ENCODE data around the gene STKLD1. TPM values are rescaled to one million over a fixed set of nuclear protein-coding genes. Genes with fewer than 3 reads are reported as not detected.

The STKLD1 gene
- total and polyA plus RNA-seq, 9 of the 15 experiments (the other 6 are each of a cell fraction or from before 2014, with no cell fraction given): 0.10 to 0.65 (median 0.33) TPM; not detected in 2

- BruUV-seq (replicated peaks): no TSS peak
- no peaks in the 10 kb centered on the region for H3K9me3 ChIP-seq (replicated peaks; ENCODE audit: control insufficient read depth, insufficient read depth, low read depth, low read length)
- H3K9me1 ChIP-seq (ENCODE audit: control insufficient read depth, insufficient read depth, low read length): peaks cover 9% of the 10 kb centered on the region
- no peak overlapping the region for H3K27ac ChIP-seq (ENCODE audit: extremely low read depth, low read depth, low read length)
- no peak overlapping the region for H3K4me2 ChIP-seq (ENCODE audit: insufficient read depth, low read length)
- peaks cover 26 to 71% of the 10 kb centered on the region in 2 experiments; a peak in 4 of 5 replicates for H3K27me3 ChIP-seq (ENCODE audit: control insufficient read depth in 2 of 2, insufficient read depth in 2 of 2, low read length in 2 of 2)
- no peaks in the 10 kb centered on the region for H3K36me3 ChIP-seq (ENCODE audit: control insufficient read depth, insufficient read depth, low read length)
- 13% methylated on average over 11 of the region's 11 CpGs for WGBS (ENCODE audit: insufficient coverage, low coverage, missing lambda C conversion rate)
- in situ Hi-C loops (cut with MboI): no loop called here
- no peak for TF ChIP-seq FOXK2 (conservative IDR thresholded peaks at IDR 0.05 in 1 of 2, IDR thresholded peaks at IDR 0.05 in 1 of 2; ENCODE audit: low read depth in 2 of 2)
- no peak for TF ChIP-seq ZNF449 (CRISPR knock-in tag; IDR thresholded peaks at IDR 0.05)
- TF ChIP-seq ZNF12 (CRISPR knock-in tag; IDR thresholded peaks at IDR 0.05): no peak
- no peak for TF ChIP-seq NR0B1 (IDR thresholded peaks at IDR 0.05; ENCODE audit: partially characterized antibody)
- no peak for TF ChIP-seq ETV6 (IDR thresholded peaks at IDR 0.05; ENCODE audit: borderline replicate concordance in 1 of 2, low read depth in 2 of 2, low read length in 1 of 2)
- TF ChIP-seq ETV6 (CRISPR knock-in tag; IDR thresholded peaks at IDR 0.05; ENCODE audit: borderline replicate concordance): no peak
- no peak for TF ChIP-seq BRD9 (IDR thresholded peaks at IDR 0.05; ENCODE audit: low read depth, partially characterized antibody)
- no peak for TF ChIP-seq SAFB2 (IDR thresholded peaks at IDR 0.05; ENCODE audit: borderline replicate concordance, low read depth, low read length, severe bottlenecking)
- no peak for TF ChIP-seq KAT8 (IDR thresholded peaks at IDR 0.05; ENCODE audit: low read depth)
- no peak for TF ChIP-seq THRB (CRISPR knock-in tag; conservative IDR thresholded peaks at IDR 0.05)
- TF ChIP-seq ZZZ3 (IDR thresholded peaks at IDR 0.05): no peak
- TF ChIP-seq ZNF3 (CRISPR knock-in tag; IDR thresholded peaks at IDR 0.05): no peak
- TF ChIP-seq KHSRP (IDR thresholded peaks at IDR 0.05): no peak
- no peak for TF ChIP-seq ZNF143 (CRISPR knock-in tag; IDR thresholded peaks at IDR 0.05)
- no peak for TF ChIP-seq ZNF253 (CRISPR knock-in tag; conservative IDR thresholded peaks at IDR 0.05)
- TF ChIP-seq HMG20B (CRISPR knock-in tag; IDR thresholded peaks at IDR 0.05): no peak
- intact Hi-C loops (cut with micrococcal nuclease): no loop called here
- ChIA-PET CTCF (ENCODE audit: low intra/inter-chr PET ratio) (no interaction called here), POLR2A (no interaction called here)
- FAIRE-seq: no peak
- no peaks in the 10 kb centered on the region for H3K79me2 ChIP-seq (ENCODE audit: control insufficient read depth, insufficient read depth, low read length)
- H3K9ac ChIP-seq (ENCODE audit: insufficient read depth in 1 of 2, low read depth in 2 of 2, low read length in 2 of 2): no peak overlapping the region
- H3K4me1 ChIP-seq (replicated peaks in 1 of 2; ENCODE audit: control insufficient read depth in 2 of 2, insufficient read depth in 2 of 2, low read length in 2 of 2): peaks cover 0 to 27% of the 10 kb centered on the region in 2 experiments; a peak in 2 of 5 replicates
- no peak for DNase-seq (ENCODE audit: extremely low read depth in 1 of 4, low spot score in 3 of 4)
- H4K20me1 ChIP-seq (replicated peaks; ENCODE audit: control insufficient read depth, insufficient read depth, low read length): peaks cover 11% of the 10 kb centered on the region; the same call in 1 of the 2 replicates
- no peak overlapping the region for H3K4me3 ChIP-seq
- no peak for ATAC-seq
- H2AFZ ChIP-seq (ENCODE audit: low read depth, low read length): no peak overlapping the region
These were observed 77.5 kb downstream of the STKLD1 start for GRCh38 chr9:133453651-133454050.

Measured in K562 (cell line).